MM.1S (cell line): Measurements from ENCODE around the gene KCND3.

ENCODE experiments used
- EZH2 ChIP-seq: fragments of 300-600 bp; sonication (generic); optimal IDR thresholded peaks from 2 replicates; pipeline ENCODE3; 2017; ENCODE audit warnings: low read depth, mild to moderate bottlenecking, antibody characterized with exemption, low read length, mixed read lengths
- TF ChIP-seq, protein P1 (sequence below): fragments of 300-600 bp; sonication (generic); IDR thresholded peaks from 2 replicates; pipeline ENCODE4 v1.5.1; 2016; ENCODE audit warnings: antibody characterized with exemption, low read length, mixed read lengths

DNA sequence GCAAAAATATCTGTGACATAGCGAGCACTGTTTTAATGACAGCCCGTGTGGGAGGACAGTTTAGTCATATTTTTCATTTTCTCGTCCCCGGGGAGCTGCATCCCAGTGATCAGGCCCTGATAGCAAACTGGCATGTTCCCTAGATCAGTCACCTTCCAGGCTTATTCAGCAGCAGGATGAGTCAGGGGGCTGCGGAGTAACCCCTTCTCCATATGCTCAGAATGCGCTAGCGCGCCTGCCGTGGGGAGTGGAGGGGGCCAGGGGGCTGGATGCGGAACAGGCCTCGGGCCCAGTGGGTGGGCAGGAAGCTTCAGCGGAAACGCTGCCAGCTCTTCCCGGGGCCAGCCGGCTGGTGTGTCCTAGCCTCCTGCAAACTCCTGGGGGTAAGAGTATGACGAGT, 94.0 kb downstream of the KCND3 start:
- no peak for TF ChIP-seq EZH2
- TF ChIP-seq, protein P1, sequence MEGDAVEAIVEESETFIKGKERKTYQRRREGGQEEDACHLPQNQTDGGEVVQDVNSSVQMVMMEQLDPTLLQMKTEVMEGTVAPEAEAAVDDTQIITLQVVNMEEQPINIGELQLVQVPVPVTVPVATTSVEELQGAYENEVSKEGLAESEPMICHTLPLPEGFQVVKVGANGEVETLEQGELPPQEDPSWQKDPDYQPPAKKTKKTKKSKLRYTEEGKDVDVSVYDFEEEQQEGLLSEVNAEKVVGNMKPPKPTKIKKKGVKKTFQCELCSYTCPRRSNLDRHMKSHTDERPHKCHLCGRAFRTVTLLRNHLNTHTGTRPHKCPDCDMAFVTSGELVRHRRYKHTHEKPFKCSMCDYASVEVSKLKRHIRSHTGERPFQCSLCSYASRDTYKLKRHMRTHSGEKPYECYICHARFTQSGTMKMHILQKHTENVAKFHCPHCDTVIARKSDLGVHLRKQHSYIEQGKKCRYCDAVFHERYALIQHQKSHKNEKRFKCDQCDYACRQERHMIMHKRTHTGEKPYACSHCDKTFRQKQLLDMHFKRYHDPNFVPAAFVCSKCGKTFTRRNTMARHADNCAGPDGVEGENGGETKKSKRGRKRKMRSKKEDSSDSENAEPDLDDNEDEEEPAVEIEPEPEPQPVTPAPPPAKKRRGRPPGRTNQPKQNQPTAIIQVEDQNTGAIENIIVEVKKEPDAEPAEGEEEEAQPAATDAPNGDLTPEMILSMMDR, result no peak
